ENCODE measurements around the gene ZMIZ1. TPM values are rescaled to one million over a fixed set of nuclear protein-coding genes. Genes with fewer than 3 reads are reported as not detected.

ZMIZ1 gene
- total and polyA plus RNA-seq, 4 donors, result 3.9 to 19.1 (median 9.8) TPM

DNA sequence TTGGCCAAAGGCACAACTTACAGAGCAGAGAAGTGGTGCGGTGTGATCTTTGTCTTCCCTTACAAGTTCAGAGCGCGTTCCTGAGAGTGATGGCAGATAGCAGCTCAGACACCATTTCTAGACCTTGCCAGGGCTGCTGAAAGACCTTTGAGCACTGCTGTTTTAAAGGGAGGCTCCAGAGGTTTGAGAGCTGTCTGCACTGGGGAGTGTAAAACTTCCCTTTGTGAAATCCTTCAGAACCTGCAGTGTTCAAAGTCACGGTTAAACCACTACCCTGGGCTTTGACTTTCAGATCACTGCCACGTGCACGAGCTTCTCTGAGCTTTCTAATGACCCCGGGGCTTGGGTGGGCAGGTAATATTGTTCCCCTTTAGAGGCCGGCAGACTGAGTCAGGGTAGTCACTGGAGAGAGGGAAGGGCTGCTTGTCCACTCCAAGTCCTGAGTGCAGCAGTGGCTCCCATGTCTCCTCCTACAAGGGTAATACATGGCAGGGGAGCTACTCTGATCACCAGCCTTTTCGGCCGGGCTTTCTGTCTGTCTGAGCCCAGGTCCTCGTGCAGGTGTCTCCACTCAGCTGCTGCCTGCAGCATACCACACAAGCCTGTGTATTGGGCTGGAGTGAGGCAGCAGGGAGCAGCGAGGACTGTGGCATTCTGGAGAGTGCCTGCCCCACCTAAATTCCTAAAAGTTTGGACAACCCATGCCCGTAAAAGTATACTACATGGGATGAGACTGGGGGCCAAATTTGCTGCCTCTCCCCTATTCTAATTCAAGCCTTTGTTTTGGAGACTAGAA lies 63.3 kb downstream of the ZMIZ1 start:
- Histone ChIP-seq H3K27me3 (ENCODE audit: control insufficient read depth in 4 of 4, insufficient read depth in 4 of 4, low read length in 3 of 4) (no peaks in the 10 kb centered on the region), H3K4me3 (ENCODE audit: low read depth in 1 of 3, low read length in 3 of 3) (no peak overlapping the region), H3K36me3 (ENCODE audit: control insufficient read depth in 4 of 4, insufficient read depth in 3 of 4, low read depth in 1 of 4, low read length in 3 of 4) (no peaks in the 10 kb centered on the region), H3K9me3 (ENCODE audit: control insufficient read depth in 4 of 4, low read length in 3 of 4) (no peaks in the 10 kb centered on the region), H3K9ac (ENCODE audit: low read depth in 1 of 2, low read length in 2 of 2) (no peak overlapping the region), H3K4me1 (ENCODE audit: control insufficient read depth in 4 of 4, insufficient read depth in 4 of 4, low read length in 3 of 4) (peaks cover 12 to 31% (median 29%) of the 10 kb centered on the region in 4 donors), H3K27ac (ENCODE audit: low read depth in 1 of 2, low read length in 2 of 2) (no peak overlapping the region)
- TF ChIP-seq ATF3 (IDR thresholded peaks at IDR 0.05), result no peak
- TF ChIP-seq RXRA (IDR thresholded peaks at IDR 0.05), result no peak
- no peak for TF ChIP-seq NR2F2 (IDR thresholded peaks at IDR 0.05)
- TF ChIP-seq, protein P1, sequence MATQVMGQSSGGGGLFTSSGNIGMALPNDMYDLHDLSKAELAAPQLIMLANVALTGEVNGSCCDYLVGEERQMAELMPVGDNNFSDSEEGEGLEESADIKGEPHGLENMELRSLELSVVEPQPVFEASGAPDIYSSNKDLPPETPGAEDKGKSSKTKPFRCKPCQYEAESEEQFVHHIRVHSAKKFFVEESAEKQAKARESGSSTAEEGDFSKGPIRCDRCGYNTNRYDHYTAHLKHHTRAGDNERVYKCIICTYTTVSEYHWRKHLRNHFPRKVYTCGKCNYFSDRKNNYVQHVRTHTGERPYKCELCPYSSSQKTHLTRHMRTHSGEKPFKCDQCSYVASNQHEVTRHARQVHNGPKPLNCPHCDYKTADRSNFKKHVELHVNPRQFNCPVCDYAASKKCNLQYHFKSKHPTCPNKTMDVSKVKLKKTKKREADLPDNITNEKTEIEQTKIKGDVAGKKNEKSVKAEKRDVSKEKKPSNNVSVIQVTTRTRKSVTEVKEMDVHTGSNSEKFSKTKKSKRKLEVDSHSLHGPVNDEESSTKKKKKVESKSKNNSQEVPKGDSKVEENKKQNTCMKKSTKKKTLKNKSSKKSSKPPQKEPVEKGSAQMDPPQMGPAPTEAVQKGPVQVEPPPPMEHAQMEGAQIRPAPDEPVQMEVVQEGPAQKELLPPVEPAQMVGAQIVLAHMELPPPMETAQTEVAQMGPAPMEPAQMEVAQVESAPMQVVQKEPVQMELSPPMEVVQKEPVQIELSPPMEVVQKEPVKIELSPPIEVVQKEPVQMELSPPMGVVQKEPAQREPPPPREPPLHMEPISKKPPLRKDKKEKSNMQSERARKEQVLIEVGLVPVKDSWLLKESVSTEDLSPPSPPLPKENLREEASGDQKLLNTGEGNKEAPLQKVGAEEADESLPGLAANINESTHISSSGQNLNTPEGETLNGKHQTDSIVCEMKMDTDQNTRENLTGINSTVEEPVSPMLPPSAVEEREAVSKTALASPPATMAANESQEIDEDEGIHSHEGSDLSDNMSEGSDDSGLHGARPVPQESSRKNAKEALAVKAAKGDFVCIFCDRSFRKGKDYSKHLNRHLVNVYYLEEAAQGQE (IDR thresholded peaks at IDR 0.05), result no peak
- no peak for TF ChIP-seq SP1 (IDR thresholded peaks at IDR 0.05)
- no peak for TF ChIP-seq EGR1 (IDR thresholded peaks at IDR 0.05; ENCODE audit: low read depth in 2 of 2)
- no peak for TF ChIP-seq RAD21 (IDR thresholded peaks at IDR 0.05)
- TF ChIP-seq HNF4G (IDR thresholded peaks at IDR 0.05), result no peak
- DNase-seq (ENCODE audit: low spot score), result no peak
- 80% methylated on average over 13 of the region's 13 CpGs for WGBS

DNA sequence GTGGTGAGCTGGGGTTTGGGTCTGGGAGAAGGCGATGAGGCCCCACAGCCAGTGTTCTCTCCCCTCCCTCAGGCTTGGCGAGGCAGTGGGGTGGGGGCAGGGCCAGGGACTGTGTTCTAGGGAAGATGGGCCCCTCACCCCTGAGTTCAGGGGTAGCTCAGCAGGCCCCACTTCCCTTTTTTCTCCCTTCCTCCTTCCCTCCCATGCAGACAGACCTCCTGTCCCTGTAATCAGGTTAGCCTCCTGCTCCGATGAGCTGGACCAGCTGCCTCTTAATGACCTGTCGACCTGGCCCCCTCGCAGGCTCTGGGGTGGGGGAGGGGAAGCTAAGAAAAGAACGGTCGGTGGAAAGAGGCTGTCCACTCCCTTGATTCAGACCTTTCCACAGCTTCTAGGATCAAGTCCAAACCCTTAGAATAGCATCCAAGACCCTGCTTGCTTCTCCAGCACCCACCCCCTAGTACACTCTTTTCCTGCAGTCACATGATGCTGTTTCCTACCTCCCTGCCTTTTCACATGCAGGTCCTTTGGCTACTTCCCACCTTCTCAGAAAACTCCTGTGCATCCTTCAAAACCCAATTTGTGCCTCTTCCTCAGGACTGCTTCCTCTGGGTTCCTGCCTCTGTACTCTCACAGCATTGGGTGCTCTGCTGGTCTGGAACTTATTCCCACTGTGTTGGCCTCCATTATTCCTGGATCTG lies 64.1 kb downstream of the ZMIZ1 start:
- Histone ChIP-seq H3K27me3 (ENCODE audit: control insufficient read depth in 4 of 4, insufficient read depth in 4 of 4, low read length in 3 of 4) (no peaks in the 10 kb centered on the region), H3K9me3 (ENCODE audit: control insufficient read depth in 4 of 4, low read length in 3 of 4) (no peaks in the 10 kb centered on the region), H3K4me3 (ENCODE audit: low read depth in 1 of 3, low read length in 3 of 3) (no peak overlapping the region), H3K4me1 (ENCODE audit: control insufficient read depth in 4 of 4, insufficient read depth in 4 of 4, low read length in 3 of 4) (peaks cover 11 to 23% (median 22%) of the 10 kb centered on the region in 4 donors), H3K36me3 (ENCODE audit: control insufficient read depth in 4 of 4, insufficient read depth in 3 of 4, low read depth in 1 of 4, low read length in 3 of 4) (no peaks in the 10 kb centered on the region), H3K9ac (ENCODE audit: low read depth in 1 of 2, low read length in 2 of 2) (no peak overlapping the region), H3K27ac (ENCODE audit: low read depth in 1 of 2, low read length in 2 of 2) (no peak overlapping the region)
- 76% methylated on average over 7 of the region's 7 CpGs for WGBS
- TF ChIP-seq FOXA2 (IDR thresholded peaks at IDR 0.05) (no peak), RAD21 (IDR thresholded peaks at IDR 0.05) (no peak), SP1 (IDR thresholded peaks at IDR 0.05) (no peak), ZBTB33 (IDR thresholded peaks at IDR 0.05) (no peak), HNF4A (conservative IDR thresholded peaks at IDR 0.05) (no peak), RXRA (IDR thresholded peaks at IDR 0.05) (no peak), EGR1 (IDR thresholded peaks at IDR 0.05; ENCODE audit: low read depth in 2 of 2) (no peak), GABPA (IDR thresholded peaks at IDR 0.05 in 1 of 2, conservative IDR thresholded peaks at IDR 0.05 in 1 of 2) (no peak), HNF4G (IDR thresholded peaks at IDR 0.05) (no peak), JUND (IDR thresholded peaks at IDR 0.05) (no peak)
- TF ChIP-seq, protein P1 (IDR thresholded peaks at IDR 0.05), result no peak
- TF ChIP-seq, protein P2, sequence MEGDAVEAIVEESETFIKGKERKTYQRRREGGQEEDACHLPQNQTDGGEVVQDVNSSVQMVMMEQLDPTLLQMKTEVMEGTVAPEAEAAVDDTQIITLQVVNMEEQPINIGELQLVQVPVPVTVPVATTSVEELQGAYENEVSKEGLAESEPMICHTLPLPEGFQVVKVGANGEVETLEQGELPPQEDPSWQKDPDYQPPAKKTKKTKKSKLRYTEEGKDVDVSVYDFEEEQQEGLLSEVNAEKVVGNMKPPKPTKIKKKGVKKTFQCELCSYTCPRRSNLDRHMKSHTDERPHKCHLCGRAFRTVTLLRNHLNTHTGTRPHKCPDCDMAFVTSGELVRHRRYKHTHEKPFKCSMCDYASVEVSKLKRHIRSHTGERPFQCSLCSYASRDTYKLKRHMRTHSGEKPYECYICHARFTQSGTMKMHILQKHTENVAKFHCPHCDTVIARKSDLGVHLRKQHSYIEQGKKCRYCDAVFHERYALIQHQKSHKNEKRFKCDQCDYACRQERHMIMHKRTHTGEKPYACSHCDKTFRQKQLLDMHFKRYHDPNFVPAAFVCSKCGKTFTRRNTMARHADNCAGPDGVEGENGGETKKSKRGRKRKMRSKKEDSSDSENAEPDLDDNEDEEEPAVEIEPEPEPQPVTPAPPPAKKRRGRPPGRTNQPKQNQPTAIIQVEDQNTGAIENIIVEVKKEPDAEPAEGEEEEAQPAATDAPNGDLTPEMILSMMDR (IDR thresholded peaks at IDR 0.05; ENCODE audit: low read depth, low read length, missing input control), result no peak
- no peak for DNase-seq (ENCODE audit: low spot score)
